Mammary epithelial cell (primary cell): ENCODE data around the gene CPXM2.

Experiments
- CTCF ChIP-seq, 2 donors: IDR thresholded peaks in 1 of 2; conservative IDR thresholded peaks in 1 of 2; 2 replicates each; pipeline ENCODE4 v1.5.1; 2011 to 2012; ENCODE audit warnings: inconsistent platforms in 2 of 2, low read length in 2 of 2, mild to moderate bottlenecking in 2 of 2, control low read depth in 1 of 2, low read depth in 1 of 2; ENCODE audit not compliant: insufficient read depth in 1 of 2; ENCODE audit errors: extremely low read depth in 1 of 2
- EZH2 ChIP-seq: IDR thresholded peaks from 2 replicates; pipeline ENCODE4 v1.6.1; 2012; ENCODE audit warnings: low read length, inconsistent platforms, borderline replicate concordance

GRCh38 chr10:123886292-123886691 lies 5.3 kb downstream of the CPXM2 start:
- no peak for TF ChIP-seq CTCF (conservative IDR thresholded peaks at IDR 0.05 in 1 of 2, IDR thresholded peaks at IDR 0.05 in 1 of 2; ENCODE audit: extremely low read depth in 1 of 2, insufficient read depth in 1 of 2, low read depth in 1 of 2, low read length in 2 of 2)
- TF ChIP-seq EZH2, result no peak
